Fibroblast of lung (primary cell): Measurements from ENCODE around the gene REX1BD. TPM values are rescaled to one million over a fixed set of nuclear protein-coding genes. Genes with fewer than 3 reads are reported as not detected.
A peak's percentile ranks its signal among the peaks of the same experiment; 100 is the strongest.

Experiments used
- DNase-seq, 2 donors: peaks; one replicate each; pipeline versions ENCODE4 v3.0.0 to v3.0.0-alpha.2; 2010; ENCODE audit warnings: low read depth in 2 of 2
- H2AFZ ChIP-seq: 2 replicates; pipeline ENCODE4 v1.5.1; 2012; ENCODE audit warnings: low read length, control low read depth, inconsistent platforms
- H3K27ac ChIP-seq: 2 replicates; pipeline ENCODE4 v1.5.1; 2011; ENCODE audit warnings: low read length, control low read depth; ENCODE audit not compliant: insufficient read depth
- H3K27me3 ChIP-seq: 2 replicates; pipeline ENCODE4 v1.5.1; 2011; ENCODE audit warnings: mild to moderate bottlenecking, low read length; ENCODE audit not compliant: control insufficient read depth, insufficient read depth
- H3K36me3 ChIP-seq: 2 replicates; pipeline ENCODE4 v1.5.1; 2011; ENCODE audit warnings: low read length; ENCODE audit not compliant: control insufficient read depth, insufficient read depth
- H3K4me1 ChIP-seq: 2 replicates; pipeline ENCODE4 v1.5.1; 2011; ENCODE audit warnings: low read length; ENCODE audit not compliant: control insufficient read depth, insufficient read depth; ENCODE audit errors: extremely low read depth
- H3K4me2 ChIP-seq: 2 replicates; pipeline ENCODE4 v1.5.1; 2011; ENCODE audit warnings: low read length, control low read depth; ENCODE audit not compliant: insufficient read depth; ENCODE audit errors: extremely low read depth
- H3K4me3 ChIP-seq, 4 experiments: fragments of 200-600 bp in 1 of 4; sonication (generic) in 1 of 4; replicated peaks in 1 of 4; 2 replicates each; pipeline ENCODE4 v1.5.1; 2011 to 2016; ENCODE audit warnings: low read length in 4 of 4, low read depth in 3 of 4, mild to moderate bottlenecking in 3 of 4, control low read depth in 2 of 4, inconsistent platforms in 1 of 4, mixed read lengths in 1 of 4; ENCODE audit not compliant: insufficient read depth in 1 of 4; ENCODE audit errors: control extremely low read depth in 1 of 4
- H3K79me2 ChIP-seq: 2 replicates; pipeline ENCODE4 v1.5.1; 2012; ENCODE audit warnings: mild to moderate bottlenecking, low read length, inconsistent platforms; ENCODE audit not compliant: control insufficient read depth, insufficient read depth
- H3K9ac ChIP-seq: 2 replicates; pipeline ENCODE4 v1.5.1; 2011; ENCODE audit warnings: mild to moderate bottlenecking, low read length, control low read depth; ENCODE audit not compliant: insufficient read depth
- H3K9me3 ChIP-seq: 2 replicates; pipeline ENCODE4 v1.5.1; 2012; ENCODE audit warnings: low read depth, low read length; ENCODE audit not compliant: control insufficient read depth, insufficient read depth
- H4K20me1 ChIP-seq: 2 replicates; pipeline ENCODE4 v1.5.1; 2011; ENCODE audit warnings: low read length; ENCODE audit not compliant: control insufficient read depth, insufficient read depth; ENCODE audit errors: extremely low read depth
- CTCF ChIP-seq, 2 donors: IDR thresholded peaks in 1 of 2; conservative IDR thresholded peaks in 1 of 2; 1 replicate in 1 of 2; 2 replicates in 1 of 2; pipeline ENCODE4 v1.5.1; 2011 to 2012; ENCODE audit warnings: low read length in 2 of 2, control low read depth in 1 of 2, inconsistent platforms in 1 of 2, low read depth in 1 of 2, mild to moderate bottlenecking in 1 of 2
- EZH2 ChIP-seq: IDR thresholded peaks from 2 replicates; pipeline ENCODE4 v1.5.1; 2012; ENCODE audit warnings: low read length, control low read depth, mild to moderate bottlenecking; ENCODE audit errors: missing control alignments
- polyA plus RNA-seq, 2 donors: library from polyadenylated mRNA; depleted of rRNA in 1 of 2; stranded (reverse) in 1 of 2; unstranded in 1 of 2; fragments of >200 nt; gene quantifications; 2 replicates each; pipeline ENCODE4 v1.2.1, GENCODE V29; 2011 to 2012; ENCODE audit warnings: missing spikeins in 1 of 2
- total RNA-seq: library from RNA; depleted of rRNA; stranded (reverse); fragments of >200 nt; gene quantifications from 2 replicates; pipeline ENCODE4 v1.2.1, GENCODE V29; 2014

The REX1BD gene
- total and polyA plus RNA-seq, 2 donors (not counting 1 experiment from before 2014, with no cell fraction given), result 16.2 to 37.0 TPM

GRCh38 chr19:18541258-18541991 is 47.2 kb upstream of the REX1BD start:
- no peaks in the 10 kb centered on the region for H3K9me3 ChIP-seq
- peak in 1 of 2 donors; percentile 16 for DNase-seq
- H3K27ac ChIP-seq, result peak overlapping the region; percentile 6
- no peaks in the 10 kb centered on the region for H4K20me1 ChIP-seq
- H3K27me3 ChIP-seq, result no peaks in the 10 kb centered on the region
- peaks cover 15% of the 10 kb centered on the region for H3K79me2 ChIP-seq
- peak overlapping the region in 1 of 4 experiments; percentile 79 for H3K4me3 ChIP-seq
- H3K4me1 ChIP-seq, result peaks cover 4% of the 10 kb centered on the region
- TF ChIP-seq CTCF (conservative IDR thresholded peaks at IDR 0.05 in 1 of 2, IDR thresholded peaks at IDR 0.05 in 1 of 2; ENCODE audit: low read depth in 1 of 2, low read length in 2 of 2), result no peak
- TF ChIP-seq EZH2, result no peak
- H3K9ac ChIP-seq, result no peak overlapping the region
- H3K4me2 ChIP-seq, result peak overlapping the region; percentile 35
- H2AFZ ChIP-seq, result no peak overlapping the region
- peaks cover 27% of the 10 kb centered on the region for H3K36me3 ChIP-seq

DNA sequence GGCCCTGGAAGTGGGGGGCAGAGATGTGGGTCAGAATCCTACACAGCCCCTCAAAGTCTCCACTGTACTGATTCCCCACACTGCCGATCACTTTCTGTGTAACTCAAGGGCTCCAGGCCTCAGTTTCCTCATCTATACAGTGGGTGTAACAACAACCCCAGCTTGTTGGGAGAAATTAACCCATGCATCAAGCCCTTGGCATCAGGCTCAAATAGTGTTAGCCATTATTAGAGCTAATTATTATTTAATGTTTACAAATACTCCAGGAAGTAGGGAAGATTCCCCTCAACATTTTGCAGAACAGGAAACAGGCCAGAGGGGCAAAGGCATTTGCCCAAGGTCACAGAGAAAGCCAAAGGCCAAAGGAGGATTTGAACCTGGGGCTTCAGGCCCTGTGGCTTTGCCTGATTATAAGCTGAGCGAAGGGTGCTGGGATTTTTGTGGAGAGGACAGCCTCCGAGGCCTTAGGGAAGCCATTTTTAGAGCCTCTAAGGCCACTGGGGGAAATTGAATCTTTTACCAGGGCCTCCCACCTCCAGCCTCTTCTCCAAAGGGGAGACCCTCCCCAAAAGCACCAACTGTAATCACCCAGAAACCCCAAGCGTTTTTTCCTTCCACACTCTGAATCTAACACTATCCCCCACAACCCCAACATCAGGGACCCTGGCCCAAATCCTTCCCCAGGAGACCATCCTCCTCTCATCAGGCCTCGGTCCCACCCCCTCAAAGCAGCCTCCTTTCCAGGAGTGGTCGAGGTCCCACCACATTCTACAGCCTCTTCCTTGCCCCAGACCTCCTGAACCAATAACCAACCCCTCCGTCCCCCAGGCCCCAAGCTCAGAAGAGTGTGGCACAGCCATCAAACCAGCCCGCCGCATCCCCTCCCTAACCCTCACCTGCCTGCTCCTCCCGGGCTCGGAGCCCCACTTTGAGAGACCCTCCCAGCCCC is 46.3 kb upstream of the REX1BD start:
- peaks cover 15% of the 10 kb centered on the region for H3K79me2 ChIP-seq
- H3K27ac ChIP-seq, result peak overlapping the region; percentile 64
- TF ChIP-seq EZH2, result no peak
- no peak for TF ChIP-seq CTCF (conservative IDR thresholded peaks at IDR 0.05 in 1 of 2, IDR thresholded peaks at IDR 0.05 in 1 of 2; ENCODE audit: low read depth in 1 of 2, low read length in 2 of 2)
- H3K36me3 ChIP-seq, result peaks cover 24% of the 10 kb centered on the region
- H3K9ac ChIP-seq, result peak overlapping the region; percentile 75
- H4K20me1 ChIP-seq, result no peaks in the 10 kb centered on the region
- no peak overlapping the region for H2AFZ ChIP-seq
- no peaks in the 10 kb centered on the region for H3K27me3 ChIP-seq
- peaks cover 4% of the 10 kb centered on the region for H3K4me1 ChIP-seq
- peak overlapping the region; percentile 97 for H3K4me2 ChIP-seq
- no peaks in the 10 kb centered on the region for H3K9me3 ChIP-seq
- peak overlapping the region; percentile 66 to 79 (median 68) for H3K4me3 ChIP-seq
- no peak for DNase-seq
